T47D (cell line): ENCODE measurements around the gene OR2T1.
"Not testable (repeated sequence)": the region's sequence is repeated elsewhere in the genome, so short reads cannot be mapped to it uniquely, and the experiment has no call there.

ENCODE experiments used
- DNase-seq, 2 experiments: peaks; one replicate each; pipeline versions ENCODE4 v3.0.0 to v3.0.0-alpha.2; 2011 to 2012; ENCODE audit warnings: low read depth in 1 of 2, low spot score in 1 of 2
- in situ Hi-C: cut with HindIII; loops from 2 replicates; pipeline ENCODE4 v1.10.0; 2016; ENCODE audit warnings: low sequenced_read_pairs, low pct_unique_long_range_greater_than_20kb

The OR2T1 gene

GRCh38 chr1:248450466-248451145 is 47.8 kb downstream of the OR2T1 start:
- DNase-seq, in situ Hi-C loops: not testable (repeated sequence)

GRCh38 chr1:248453619-248454018 is 50.8 kb downstream of the OR2T1 start:
- in situ Hi-C loops, result not testable (repeated sequence)

DNA sequence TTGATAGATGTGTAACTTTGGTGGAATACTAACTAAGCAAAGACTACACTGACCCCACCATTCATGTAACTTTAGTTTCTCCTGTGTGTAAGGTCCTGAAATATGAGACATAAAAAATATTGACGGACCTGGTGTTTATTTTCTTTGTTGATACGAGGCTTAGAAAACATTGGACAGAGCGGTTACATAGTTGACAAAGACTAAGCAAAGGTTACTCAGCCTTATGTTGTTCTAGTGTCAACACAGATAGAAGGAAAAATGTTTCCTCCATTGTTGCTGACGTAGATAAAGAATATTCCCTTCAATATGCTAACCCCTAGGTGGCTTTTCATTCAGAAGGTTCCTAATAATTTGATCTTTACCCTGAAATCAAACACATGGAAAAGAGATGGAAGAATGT is 52.2 kb downstream of the OR2T1 start:
- in situ Hi-C loops, DNase-seq: not testable (repeated sequence)

More at GRCh38 chr1:248453619-248454018, 50.8 kb downstream of the OR2T1 start:
- DNase-seq, result not testable (repeated sequence)

DNA sequence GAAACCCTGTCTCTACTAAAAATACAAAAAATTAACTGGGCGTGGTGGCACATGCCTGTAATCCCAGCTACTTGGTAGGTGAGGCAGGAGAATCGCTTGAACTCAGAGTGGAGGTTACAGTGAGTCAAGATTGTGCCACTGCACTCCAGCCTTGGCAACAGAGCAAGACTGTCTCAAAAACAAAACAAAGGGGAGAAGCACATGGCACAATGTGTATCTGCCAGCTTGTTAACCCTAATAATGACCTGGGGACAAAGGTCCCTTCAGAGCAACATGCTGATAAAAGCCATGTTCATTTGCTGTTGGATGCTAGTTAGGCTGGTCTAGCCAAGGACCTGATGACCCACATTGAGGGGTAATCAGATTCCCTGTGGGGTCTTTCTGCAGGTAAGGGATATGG is 53.8 kb downstream of the OR2T1 start:
- DNase-seq, in situ Hi-C loops: not testable (repeated sequence)
